LNCaP clone FGC (cell line): ENCODE measurements around the gene CFAP61.

Source experiments
- DNase-seq: peaks from one replicate; pipeline ENCODE4 v3.0.0-alpha.2; 2011; ENCODE audit warnings: low read depth
- H3K4me3 ChIP-seq: 2 replicates; pipeline ENCODE4 v1.5.1; 2011; ENCODE audit warnings: mild to moderate bottlenecking, low read depth, low read length, control low read depth
- TF ChIP-seq, protein P1 (sequence below): IDR thresholded peaks from 2 replicates; pipeline ENCODE4 v1.5.1; 2012; ENCODE audit warnings: mild to moderate bottlenecking; ENCODE audit not compliant: control insufficient read depth, insufficient read depth; ENCODE audit errors: extremely low read depth

CFAP61 gene

DNA sequence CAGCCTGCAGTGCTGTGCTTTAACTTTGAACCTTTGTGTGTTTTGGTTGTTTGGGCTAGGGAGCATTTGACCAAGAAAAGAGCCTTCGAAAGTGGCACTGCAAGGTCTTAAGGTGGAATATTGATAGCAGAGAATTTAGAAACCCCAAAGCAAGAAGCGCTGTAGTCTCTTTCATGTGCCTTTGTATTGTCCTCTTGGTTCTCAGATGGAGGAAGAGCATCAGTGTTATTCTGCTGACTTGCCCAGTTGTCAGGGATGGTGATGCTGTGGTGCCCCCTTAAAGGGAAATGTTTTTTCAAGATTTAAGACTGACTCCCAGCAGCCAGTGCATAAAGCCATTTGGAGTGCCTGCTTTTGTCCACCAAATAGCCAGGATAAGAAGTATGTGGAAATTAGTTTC, 212.9 kb downstream of the CFAP61 start:
- no peak overlapping the region for H3K4me3 ChIP-seq
- TF ChIP-seq, protein P1, sequence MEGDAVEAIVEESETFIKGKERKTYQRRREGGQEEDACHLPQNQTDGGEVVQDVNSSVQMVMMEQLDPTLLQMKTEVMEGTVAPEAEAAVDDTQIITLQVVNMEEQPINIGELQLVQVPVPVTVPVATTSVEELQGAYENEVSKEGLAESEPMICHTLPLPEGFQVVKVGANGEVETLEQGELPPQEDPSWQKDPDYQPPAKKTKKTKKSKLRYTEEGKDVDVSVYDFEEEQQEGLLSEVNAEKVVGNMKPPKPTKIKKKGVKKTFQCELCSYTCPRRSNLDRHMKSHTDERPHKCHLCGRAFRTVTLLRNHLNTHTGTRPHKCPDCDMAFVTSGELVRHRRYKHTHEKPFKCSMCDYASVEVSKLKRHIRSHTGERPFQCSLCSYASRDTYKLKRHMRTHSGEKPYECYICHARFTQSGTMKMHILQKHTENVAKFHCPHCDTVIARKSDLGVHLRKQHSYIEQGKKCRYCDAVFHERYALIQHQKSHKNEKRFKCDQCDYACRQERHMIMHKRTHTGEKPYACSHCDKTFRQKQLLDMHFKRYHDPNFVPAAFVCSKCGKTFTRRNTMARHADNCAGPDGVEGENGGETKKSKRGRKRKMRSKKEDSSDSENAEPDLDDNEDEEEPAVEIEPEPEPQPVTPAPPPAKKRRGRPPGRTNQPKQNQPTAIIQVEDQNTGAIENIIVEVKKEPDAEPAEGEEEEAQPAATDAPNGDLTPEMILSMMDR = no peak
- no peak for DNase-seq

DNA sequence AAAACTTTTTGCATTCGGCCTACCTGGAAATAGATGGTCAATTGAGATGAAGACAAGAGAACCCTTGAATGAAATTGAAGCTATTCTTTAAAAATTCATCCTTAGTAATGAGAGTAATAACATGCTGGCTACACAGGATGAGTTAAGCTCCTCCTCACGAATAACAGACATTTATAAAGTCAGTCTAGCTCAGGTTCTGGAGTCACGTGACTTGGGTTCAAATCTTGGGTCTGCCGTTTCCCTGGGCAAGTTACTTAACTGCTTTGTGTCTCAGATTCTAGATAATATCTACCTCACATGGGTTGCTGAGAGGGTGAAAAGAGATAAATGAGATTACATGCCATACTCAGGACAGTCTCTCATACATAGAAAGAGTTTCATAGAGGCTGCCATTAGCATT, 214.2 kb downstream of the CFAP61 start:
- DNase-seq = no peak
- H3K4me3 ChIP-seq = no peak overlapping the region

DNA sequence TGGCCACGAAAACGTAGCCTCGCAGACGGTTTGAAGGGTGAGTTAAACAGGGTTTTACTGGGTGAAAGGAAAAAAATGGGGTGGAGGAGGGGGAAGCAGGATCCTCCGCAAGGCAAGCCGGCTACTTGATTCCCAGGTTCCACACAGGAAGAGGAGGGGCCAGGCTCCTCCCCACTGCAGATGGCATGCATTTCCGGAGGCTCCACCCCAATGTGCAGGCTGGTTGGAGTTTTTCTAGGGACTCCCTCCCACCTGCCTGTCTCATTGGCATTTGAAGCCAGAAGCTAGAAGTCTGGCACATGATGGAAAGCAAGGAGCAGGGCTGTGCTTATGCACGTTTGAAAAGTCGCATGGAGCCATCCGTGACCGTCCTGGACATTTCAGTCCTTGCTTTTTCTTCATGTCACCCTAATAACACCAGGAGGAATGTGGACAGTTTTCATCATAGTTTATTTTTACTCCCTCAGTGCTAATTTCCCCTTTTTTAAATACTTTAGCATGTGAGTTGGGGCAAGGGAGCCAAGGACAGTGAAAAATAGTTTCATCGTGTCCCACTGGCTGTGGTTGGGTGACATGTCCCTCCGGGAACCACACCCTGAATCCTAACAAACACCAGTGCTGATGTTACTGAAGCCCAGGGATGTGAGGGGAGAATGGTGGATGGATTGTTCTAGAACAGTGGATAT, 215.5 kb downstream of the CFAP61 start:
- no peak overlapping the region for H3K4me3 ChIP-seq
- TF ChIP-seq, protein P1 = no peak
- DNase-seq = no peak

More for the DNA sequence above, 214.2 kb downstream of the CFAP61 start:
- TF ChIP-seq, protein P1 = no peak

DNA sequence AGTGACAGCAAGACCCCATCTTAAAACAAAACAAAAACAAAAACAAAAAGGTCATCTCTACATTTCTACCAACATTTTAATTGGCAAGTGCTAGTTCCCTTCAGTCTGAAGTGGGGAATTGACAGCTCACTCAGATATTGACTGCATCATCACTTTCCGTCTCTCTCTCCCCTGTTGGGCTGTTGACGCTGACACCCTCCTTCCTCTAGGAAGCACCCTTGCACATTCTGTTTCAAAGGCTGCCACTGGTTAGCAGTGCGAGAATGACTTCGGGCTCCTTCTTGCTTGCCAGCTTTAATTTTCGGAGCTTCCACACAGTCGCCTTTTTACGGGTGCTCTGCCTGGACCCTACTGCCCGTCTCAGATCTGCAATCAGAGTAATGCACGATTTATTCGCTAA, 218.9 kb downstream of the CFAP61 start:
- TF ChIP-seq, protein P1 = no peak
- no peak overlapping the region for H3K4me3 ChIP-seq
- DNase-seq = no peak

DNA sequence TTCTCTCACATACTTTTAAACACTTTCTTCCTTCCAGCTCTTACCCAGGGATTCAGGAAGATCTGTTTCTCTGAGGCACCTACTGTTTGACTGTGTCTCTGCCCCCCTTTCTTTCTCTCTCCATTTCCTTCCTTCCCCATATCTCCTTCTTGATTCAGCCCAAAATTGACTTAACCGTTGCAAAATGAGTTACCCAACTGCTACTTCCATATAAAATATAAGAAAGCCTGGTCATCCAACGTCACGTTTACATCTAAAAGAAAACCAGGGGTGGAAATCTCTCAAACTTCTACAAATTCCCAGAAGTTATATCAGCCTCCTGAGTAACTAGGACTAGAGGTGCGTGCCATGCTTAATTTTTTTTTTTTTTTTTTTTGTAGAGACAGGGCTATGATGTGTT, 220.4 kb downstream of the CFAP61 start:
- TF ChIP-seq, protein P1 = no peak
- DNase-seq = no peak
- H3K4me3 ChIP-seq = no peak overlapping the region

DNA sequence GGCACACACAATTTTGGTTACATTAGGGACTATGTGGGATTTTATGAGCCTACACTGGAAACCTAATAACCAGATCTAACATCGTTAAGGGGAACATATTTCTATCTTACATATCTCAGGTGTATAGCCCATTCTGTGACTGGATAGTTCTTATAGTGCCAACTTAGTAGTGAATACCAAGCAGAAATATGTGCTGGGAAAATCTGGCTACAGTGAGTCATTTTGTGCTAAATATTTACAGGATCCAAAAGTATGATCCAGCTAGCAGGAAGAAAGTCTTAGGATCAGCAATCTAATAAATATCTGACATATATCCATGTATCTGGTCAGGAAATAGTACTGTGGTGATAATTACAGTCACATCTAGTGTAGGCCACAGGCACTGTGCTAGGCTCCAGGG, 221.0 kb downstream of the CFAP61 start:
- no peak overlapping the region for H3K4me3 ChIP-seq

More for the DNA sequence above, 221.0 kb downstream of the CFAP61 start:
- TF ChIP-seq, protein P1 = no peak
- DNase-seq = no peak
